ENCODE data around the gene CACNA2D3. TPM values are rescaled to one million over a fixed set of nuclear protein-coding genes. Genes with fewer than 3 reads are reported as not detected.

The CACNA2D3 gene
- polyA plus RNA-seq, 3 donors = 8.3 to 21.5 (median 10.4) TPM

- H3K4me1 Mint-ChIP-seq = no peaks in the 10 kb centered on the region
- no peak overlapping the region for H3K27ac Mint-ChIP-seq
- H3K4me1 ChIP-seq (ENCODE audit: control insufficient read depth in 1 of 2, insufficient read depth in 2 of 2, low read length in 2 of 2) = no peaks in the 10 kb centered on the region
- no peak overlapping the region for H3K4me3 Mint-ChIP-seq
- no peaks in the 10 kb centered on the region for H3K27me3 ChIP-seq (ENCODE audit: control insufficient read depth in 2 of 2, insufficient read depth in 2 of 2, low read length in 2 of 2)
- intact Hi-C loops (cut with micrococcal nuclease) = no loop called here
- no peak overlapping the region for H2AFZ ChIP-seq (ENCODE audit: insufficient read depth, low read depth, low read length, poor library complexity, severe bottlenecking)
- no peaks in the 10 kb centered on the region for H3K27me3 Mint-ChIP-seq (ENCODE audit: low read depth in 3 of 3)
- no peaks in the 10 kb centered on the region for H3K36me3 ChIP-seq (replicated peaks in 1 of 2; ENCODE audit: control insufficient read depth in 1 of 2, insufficient read depth in 2 of 2, low read length in 2 of 2)
- H3K27ac ChIP-seq (ENCODE audit: low read depth in 1 of 2, low read length in 2 of 2) = no peak overlapping the region
- no peaks in the 10 kb centered on the region for H4K20me1 ChIP-seq (ENCODE audit: insufficient read depth, low read length)
- no peak for TF ChIP-seq CTCF (IDR thresholded peaks at IDR 0.05)
- no peak overlapping the region for H3K4me2 ChIP-seq (replicated peaks; ENCODE audit: extremely low read depth, low read length, poor library complexity, severe bottlenecking)
- H3K9me3 ChIP-seq (replicated peaks in 1 of 2; ENCODE audit: control insufficient read depth in 1 of 2, insufficient read depth in 1 of 2, low read length in 2 of 2) = no peaks in the 10 kb centered on the region
- no peak for DNase-seq
- no CpG with 5 or more reads among the region's 2 CpGs for WGBS (ENCODE audit: insufficient coverage)
- no peaks in the 10 kb centered on the region for H3K36me3 Mint-ChIP-seq
- H3K9ac ChIP-seq (ENCODE audit: insufficient read depth, low read length, poor library complexity, severe bottlenecking) = no peak overlapping the region
- H3K4me3 ChIP-seq (replicated peaks in 1 of 3; ENCODE audit: low read depth in 2 of 3, low read length in 3 of 3) = no peak overlapping the region
- H3K79me2 ChIP-seq (ENCODE audit: insufficient read depth, low read length) = no peaks in the 10 kb centered on the region
- H3K9me3 Mint-ChIP-seq = peaks cover 0 to 7% (median 2%) of the 10 kb centered on the region in 7 donors
These were observed 471.3 kb downstream of the CACNA2D3 start for GRCh38 chr3:54593653-54594052.

- Histone ChIP-seq H2AFZ (ENCODE audit: insufficient read depth, low read depth, low read length, poor library complexity, severe bottlenecking) (no peak overlapping the region), H3K9me3 (replicated peaks in 1 of 2; ENCODE audit: control insufficient read depth in 1 of 2, insufficient read depth in 1 of 2, low read length in 2 of 2) (no peaks in the 10 kb centered on the region), H3K79me2 (ENCODE audit: insufficient read depth, low read length) (no peaks in the 10 kb centered on the region), H3K9ac (ENCODE audit: insufficient read depth, low read length, poor library complexity, severe bottlenecking) (no peak overlapping the region), H3K4me2 (replicated peaks; ENCODE audit: extremely low read depth, low read length, poor library complexity, severe bottlenecking) (no peak overlapping the region), H3K4me3 (replicated peaks in 1 of 3; ENCODE audit: low read depth in 2 of 3, low read length in 3 of 3) (no peak overlapping the region), H3K27me3 (ENCODE audit: control insufficient read depth in 2 of 2, insufficient read depth in 2 of 2, low read length in 2 of 2) (no peaks in the 10 kb centered on the region), H3K4me1 (ENCODE audit: control insufficient read depth in 1 of 2, insufficient read depth in 2 of 2, low read length in 2 of 2) (no peaks in the 10 kb centered on the region), H3K36me3 (replicated peaks in 1 of 2; ENCODE audit: control insufficient read depth in 1 of 2, insufficient read depth in 2 of 2, low read length in 2 of 2) (no peaks in the 10 kb centered on the region), H4K20me1 (ENCODE audit: insufficient read depth, low read length) (no peaks in the 10 kb centered on the region), H3K27ac (ENCODE audit: low read depth in 1 of 2, low read length in 2 of 2) (no peak overlapping the region)
- no peak for DNase-seq
- intact Hi-C loops (cut with micrococcal nuclease) = no loop called here
- Mint-ChIP-seq H3K27me3 (ENCODE audit: low read depth in 3 of 3) (no peaks in the 10 kb centered on the region), H3K27ac (no peak overlapping the region), H3K36me3 (no peaks in the 10 kb centered on the region), H3K9me3 (peaks cover 0 to 7% (median 2%) of the 10 kb centered on the region in 7 donors), H3K4me1 (no peaks in the 10 kb centered on the region), H3K4me3 (no peak overlapping the region)
- WGBS (ENCODE audit: insufficient coverage) = 83% methylated on average over 4 of the region's 4 CpGs
- TF ChIP-seq CTCF (IDR thresholded peaks at IDR 0.05) = no peak
These were observed 473.7 kb downstream of the CACNA2D3 start for GRCh38 chr3:54596087-54596486.

All from CD14-positive monocyte (primary cell).